ENCODE results near the gene ABCG1.

The ABCG1 gene

GRCh38 chr21:42305707-42306147, 86.8 kb downstream of the ABCG1 start:
- in situ Hi-C loops (cut with MboI; ENCODE audit: low pct_unique_long_range_greater_than_20kb, low sequenced_read_pairs, unreplicated experiment) = no loop called here
- DNase-seq (ENCODE audit: low spot score) = no peak
- no peak for TF ChIP-seq CTCF (IDR thresholded peaks at IDR 0.05; ENCODE audit: extremely low read depth, insufficient read depth, missing control alignments)

- no peak for DNase-seq (ENCODE audit: low spot score)
- TF ChIP-seq CTCF (IDR thresholded peaks at IDR 0.05; ENCODE audit: extremely low read depth, insufficient read depth, missing control alignments) = no peak
- in situ Hi-C loops (cut with MboI; ENCODE audit: low pct_unique_long_range_greater_than_20kb, low sequenced_read_pairs, unreplicated experiment) = no loop called here
These were observed 87.6 kb downstream of the ABCG1 start for GRCh38 chr21:42306366-42307035.

- no peak for DNase-seq (ENCODE audit: low spot score)
- TF ChIP-seq CTCF (IDR thresholded peaks at IDR 0.05; ENCODE audit: extremely low read depth, insufficient read depth, missing control alignments) = no peak
- in situ Hi-C loops (cut with MboI; ENCODE audit: low pct_unique_long_range_greater_than_20kb, low sequenced_read_pairs, unreplicated experiment) = no loop called here
These were observed 88.2 kb downstream of the ABCG1 start for GRCh38 chr21:42307106-42307505.

GRCh38 chr21:42308161-42308913, 89.4 kb downstream of the ABCG1 start:
- no peak for DNase-seq (ENCODE audit: low spot score)
- TF ChIP-seq CTCF (IDR thresholded peaks at IDR 0.05; ENCODE audit: extremely low read depth, insufficient read depth, missing control alignments) = no peak
- in situ Hi-C loops (cut with MboI; ENCODE audit: low pct_unique_long_range_greater_than_20kb, low sequenced_read_pairs, unreplicated experiment) = no loop called here

- DNase-seq (ENCODE audit: low spot score) = no peak
- in situ Hi-C loops (cut with MboI; ENCODE audit: low pct_unique_long_range_greater_than_20kb, low sequenced_read_pairs, unreplicated experiment) = no loop called here
- TF ChIP-seq CTCF (IDR thresholded peaks at IDR 0.05; ENCODE audit: extremely low read depth, insufficient read depth, missing control alignments) = no peak
These were observed 90.2 kb downstream of the ABCG1 start for GRCh38 chr21:42308914-42309752.

GRCh38 chr21:42309753-42310213, 90.8 kb downstream of the ABCG1 start:
- DNase-seq (ENCODE audit: low spot score) = peak; percentile 88
- in situ Hi-C loops (cut with MboI; ENCODE audit: low pct_unique_long_range_greater_than_20kb, low sequenced_read_pairs, unreplicated experiment) = loop anchor here (10.0 kb wide), 1 partner anchor 135 kb away; no protein-coding TSS in a partner anchor
- TF ChIP-seq CTCF (IDR thresholded peaks at IDR 0.05; ENCODE audit: extremely low read depth, insufficient read depth, missing control alignments) = peak; percentile 91
